ENCODE results near the gene ATF4. TPM values are rescaled to one million over a fixed set of nuclear protein-coding genes. Genes with fewer than 3 reads are reported as not detected.

ATF4 gene
- total RNA-seq, 1 donor from 2014 or later: 214 TPM

- no peak for ATAC-seq
- intact Hi-C loops (cut with micrococcal nuclease): no loop called here
- DNase-seq: no peak
Observed at GRCh38 chr22:39524089-39524752, 3.9 kb downstream of the ATF4 start.

GRCh38 chr22:39524753-39525657, 4.6 kb downstream of the ATF4 start:
- ATAC-seq (no peak), DNase-seq (no peak)
- intact Hi-C loops (cut with micrococcal nuclease): no loop called here

GRCh38 chr22:39525658-39525975, 5.3 kb downstream of the ATF4 start:
- ATAC-seq: no peak
- DNase-seq: no peak
- intact Hi-C loops (cut with micrococcal nuclease): no loop called here

GRCh38 chr22:39526736-39527171, 6.4 kb downstream of the ATF4 start:
- intact Hi-C loops (cut with micrococcal nuclease): no loop called here
- no peak for ATAC-seq
- no peak for DNase-seq

- intact Hi-C loops (cut with micrococcal nuclease): no loop called here
- no peak for DNase-seq
- ATAC-seq: no peak
Observed at GRCh38 chr22:39527481-39527961, 7.2 kb downstream of the ATF4 start.

GRCh38 chr22:39528080-39528661, 7.8 kb downstream of the ATF4 start:
- intact Hi-C loops (cut with micrococcal nuclease): no loop called here
- ATAC-seq: no peak
- no peak for DNase-seq

- intact Hi-C loops (cut with micrococcal nuclease): no loop called here
Observed at GRCh38 chr22:39528681-39529486, 8.5 kb downstream of the ATF4 start.

GRCh38 chr22:39529487-39529851, 9.1 kb downstream of the ATF4 start:
- intact Hi-C loops (cut with micrococcal nuclease): no loop called here
- DNase-seq (no peak), ATAC-seq (no peak)

More at GRCh38 chr22:39528681-39529486, 8.5 kb downstream of the ATF4 start:
- ATAC-seq (peak; percentile 45), DNase-seq (peak; percentile 93)

GRCh38 chr22:39530116-39530515, 9.8 kb downstream of the ATF4 start:
- ATAC-seq (no peak), DNase-seq (no peak)
- intact Hi-C loops (cut with micrococcal nuclease): loop anchor here (10.0 kb wide), 1 partner anchor 505 kb away; no protein-coding TSS in a partner anchor

- ATAC-seq (no peak), DNase-seq (no peak)
- intact Hi-C loops (cut with micrococcal nuclease): loop anchor here (10.0 kb wide), 1 partner anchor 504 kb away; no protein-coding TSS in a partner anchor
Observed at GRCh38 chr22:39530692-39531331, 10.4 kb downstream of the ATF4 start.

- peak; percentile 89 for ATAC-seq
- intact Hi-C loops (cut with micrococcal nuclease): loop anchor here (10.0 kb wide), 1 partner anchor 502 kb away; no protein-coding TSS in a partner anchor
Observed at GRCh38 chr22:39532215-39533073, 12.1 kb downstream of the ATF4 start, which contains the start of gene RPS19BP1. RPS19BP1 (minus strand) TSS chr22:39532748; CDS start chr22:39532738, 10 bp downstream.

GRCh38 chr22:39534092-39534506, 13.7 kb downstream of the ATF4 start:
- intact Hi-C loops (cut with micrococcal nuclease): loop anchor here (10.0 kb wide), 1 partner anchor 501 kb away; no protein-coding TSS in a partner anchor
- ATAC-seq (no peak), DNase-seq (no peak)

More at GRCh38 chr22:39532215-39533073, 12.1 kb downstream of the ATF4 start, which contains the start of gene RPS19BP1:
- DNase-seq: peak; percentile 99

- peak; percentile 93 for DNase-seq
- intact Hi-C loops (cut with micrococcal nuclease): loop anchor here (10.0 kb wide), 1 partner anchor 500 kb away; no protein-coding TSS in a partner anchor
- peak; percentile 34 for ATAC-seq
Observed at GRCh38 chr22:39534591-39535356, 14.4 kb downstream of the ATF4 start.

GRCh38 chr22:39535357-39535725, 15.0 kb downstream of the ATF4 start:
- ATAC-seq (no peak), DNase-seq (no peak)
- intact Hi-C loops (cut with micrococcal nuclease): loop anchor here (10.0 kb wide), 1 partner anchor 499 kb away; no protein-coding TSS in a partner anchor

- DNase-seq: no peak
- ATAC-seq: no peak
- intact Hi-C loops (cut with micrococcal nuclease): loop anchor here (10.0 kb wide), 1 partner anchor 499 kb away; no protein-coding TSS in a partner anchor
Observed at GRCh38 chr22:39535831-39536449, 15.6 kb downstream of the ATF4 start.

- intact Hi-C loops (cut with micrococcal nuclease): loop anchor here (10.0 kb wide), 1 partner anchor 498 kb away; no protein-coding TSS in a partner anchor
- DNase-seq (no peak), ATAC-seq (no peak)
Observed at GRCh38 chr22:39536711-39537110, 16.3 kb downstream of the ATF4 start.
